ENCODE data around the gene DHRS7.

GRCh38 chr14:60170948-60171347, 5.8 kb upstream of the DHRS7 start:
- TF ChIP-seq, protein P1, sequence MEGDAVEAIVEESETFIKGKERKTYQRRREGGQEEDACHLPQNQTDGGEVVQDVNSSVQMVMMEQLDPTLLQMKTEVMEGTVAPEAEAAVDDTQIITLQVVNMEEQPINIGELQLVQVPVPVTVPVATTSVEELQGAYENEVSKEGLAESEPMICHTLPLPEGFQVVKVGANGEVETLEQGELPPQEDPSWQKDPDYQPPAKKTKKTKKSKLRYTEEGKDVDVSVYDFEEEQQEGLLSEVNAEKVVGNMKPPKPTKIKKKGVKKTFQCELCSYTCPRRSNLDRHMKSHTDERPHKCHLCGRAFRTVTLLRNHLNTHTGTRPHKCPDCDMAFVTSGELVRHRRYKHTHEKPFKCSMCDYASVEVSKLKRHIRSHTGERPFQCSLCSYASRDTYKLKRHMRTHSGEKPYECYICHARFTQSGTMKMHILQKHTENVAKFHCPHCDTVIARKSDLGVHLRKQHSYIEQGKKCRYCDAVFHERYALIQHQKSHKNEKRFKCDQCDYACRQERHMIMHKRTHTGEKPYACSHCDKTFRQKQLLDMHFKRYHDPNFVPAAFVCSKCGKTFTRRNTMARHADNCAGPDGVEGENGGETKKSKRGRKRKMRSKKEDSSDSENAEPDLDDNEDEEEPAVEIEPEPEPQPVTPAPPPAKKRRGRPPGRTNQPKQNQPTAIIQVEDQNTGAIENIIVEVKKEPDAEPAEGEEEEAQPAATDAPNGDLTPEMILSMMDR (IDR thresholded peaks at IDR 0.05; ENCODE audit: borderline replicate concordance, extremely low read depth, low read length, poor library complexity, severe bottlenecking): no peak
- TF ChIP-seq EZH2 (IDR thresholded peaks at IDR 0.05; ENCODE audit: borderline replicate concordance, low read depth, low read length, severe bottlenecking): no peak
